C4-2B (cell line): ENCODE results near the gene NOS3.

ENCODE experiments used
- ZFX ChIP-seq: fragments of 450-650 bp; IDR thresholded peaks from 2 replicates; pipeline ENCODE4 v1.6.1; 2017
- TF ChIP-seq, protein P1 (sequence below): fragments of 450-650 bp; conservative IDR thresholded peaks from 2 replicates; pipeline ENCODE4 v1.5.1; 2017; ENCODE audit warnings: mild to moderate bottlenecking

DNA sequence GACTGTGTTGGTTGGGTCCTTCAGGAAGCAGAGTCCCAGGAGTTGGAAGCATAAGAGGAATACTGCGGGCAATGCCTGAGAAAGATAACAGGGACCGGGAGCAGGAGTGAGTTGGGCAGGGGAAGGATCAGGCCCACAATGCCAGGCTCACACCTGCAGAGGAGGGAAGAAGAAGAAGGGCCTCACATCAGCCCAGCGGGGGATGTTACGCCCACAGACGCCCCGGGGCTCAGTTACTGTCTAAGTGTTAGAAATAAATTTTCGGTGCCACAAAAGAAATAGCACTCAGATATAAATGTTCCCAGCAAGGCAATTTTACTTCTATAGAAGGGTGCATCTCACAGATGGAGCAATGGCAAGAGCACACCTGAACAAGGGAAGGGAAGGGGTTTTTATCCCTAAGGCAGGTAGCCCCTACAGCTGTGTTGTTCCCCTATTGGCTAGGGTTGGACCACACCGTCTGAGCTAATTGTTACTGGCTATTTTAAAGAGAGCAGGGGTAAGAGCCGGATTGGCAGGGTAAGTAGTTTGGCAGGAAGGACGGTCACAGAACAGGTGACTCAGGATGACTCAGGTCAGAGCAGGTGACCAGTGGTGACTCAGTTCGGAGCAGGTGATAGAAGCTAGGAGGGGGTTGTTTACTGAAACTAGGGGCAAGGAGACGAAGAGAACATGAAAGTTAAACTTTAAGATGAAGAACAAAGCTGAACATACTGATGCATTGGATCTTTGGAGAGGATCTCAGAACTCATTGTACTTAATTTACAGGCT, at the start of gene NOS3:
- TF ChIP-seq, protein P1, sequence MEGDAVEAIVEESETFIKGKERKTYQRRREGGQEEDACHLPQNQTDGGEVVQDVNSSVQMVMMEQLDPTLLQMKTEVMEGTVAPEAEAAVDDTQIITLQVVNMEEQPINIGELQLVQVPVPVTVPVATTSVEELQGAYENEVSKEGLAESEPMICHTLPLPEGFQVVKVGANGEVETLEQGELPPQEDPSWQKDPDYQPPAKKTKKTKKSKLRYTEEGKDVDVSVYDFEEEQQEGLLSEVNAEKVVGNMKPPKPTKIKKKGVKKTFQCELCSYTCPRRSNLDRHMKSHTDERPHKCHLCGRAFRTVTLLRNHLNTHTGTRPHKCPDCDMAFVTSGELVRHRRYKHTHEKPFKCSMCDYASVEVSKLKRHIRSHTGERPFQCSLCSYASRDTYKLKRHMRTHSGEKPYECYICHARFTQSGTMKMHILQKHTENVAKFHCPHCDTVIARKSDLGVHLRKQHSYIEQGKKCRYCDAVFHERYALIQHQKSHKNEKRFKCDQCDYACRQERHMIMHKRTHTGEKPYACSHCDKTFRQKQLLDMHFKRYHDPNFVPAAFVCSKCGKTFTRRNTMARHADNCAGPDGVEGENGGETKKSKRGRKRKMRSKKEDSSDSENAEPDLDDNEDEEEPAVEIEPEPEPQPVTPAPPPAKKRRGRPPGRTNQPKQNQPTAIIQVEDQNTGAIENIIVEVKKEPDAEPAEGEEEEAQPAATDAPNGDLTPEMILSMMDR: no peak
- no peak for TF ChIP-seq ZFX
